Small intestine (tissue), 7 donors: ENCODE results near the gene SUN3. TPM values are rescaled to one million over a fixed set of nuclear protein-coding genes. Genes with fewer than 3 reads are reported as not detected.

Experiments
- DNase-seq, 2 donors: peaks; one replicate each; pipeline versions ENCODE4 v3.0.0 to v3.0.0-alpha.2; 2013
- FAIRE-seq: peaks from 2 replicates; lab custom pipeline; 2012; peaks lifted over from hg19 to GRCh38; lab: Jason Lieb, UNC
- H3K27ac ChIP-seq, 3 donors: one replicate each; pipeline ENCODE4 v1.5.1; 2013; ENCODE audit warnings: low read length in 2 of 3, mild to moderate bottlenecking in 2 of 3, control low read depth in 1 of 3, inconsistent platforms in 1 of 3, low read depth in 1 of 3, moderate library complexity in 1 of 3
- H3K27me3 ChIP-seq, 3 donors: one replicate each; pipeline ENCODE4 v1.6.1; 2013; ENCODE audit warnings: low read length in 3 of 3, inconsistent platforms in 1 of 3; ENCODE audit not compliant: control insufficient read depth in 3 of 3, insufficient read depth in 3 of 3
- H3K36me3 ChIP-seq, 3 donors: one replicate each; pipeline ENCODE4 v1.6.1; 2013; ENCODE audit warnings: low read length in 3 of 3, inconsistent platforms in 1 of 3, low read depth in 1 of 3, mild to moderate bottlenecking in 1 of 3, moderate library complexity in 1 of 3; ENCODE audit not compliant: control insufficient read depth in 3 of 3, insufficient read depth in 2 of 3
- H3K4me1 ChIP-seq, 3 donors: one replicate each; pipeline ENCODE4 v1.6.1; 2013; ENCODE audit warnings: low read length in 2 of 3, inconsistent platforms in 1 of 3, low read depth in 1 of 3, mild to moderate bottlenecking in 1 of 3, moderate library complexity in 1 of 3; ENCODE audit not compliant: control insufficient read depth in 3 of 3, insufficient read depth in 2 of 3
- H3K4me3 ChIP-seq, 3 donors: one replicate each; pipeline ENCODE4 v1.5.1; 2013; ENCODE audit warnings: low read length in 3 of 3, control low read depth in 1 of 3, inconsistent platforms in 1 of 3, low read depth in 1 of 3, mild to moderate bottlenecking in 1 of 3, moderate library complexity in 1 of 3
- H3K9me3 ChIP-seq, 2 donors: one replicate each; pipeline ENCODE4 v1.6.1; 2013; ENCODE audit warnings: low read depth in 1 of 2, low read length in 1 of 2; ENCODE audit not compliant: control insufficient read depth in 2 of 2, insufficient read depth in 1 of 2
- WGBS, 3 donors: extraction: QIAGEN DNeasy Blood & Tissue Kit; methylation state at CpG; one replicate each; pipeline ENCODE4 v1.1.7; 2013; 5-methylcytosine and 5-hydroxymethylcytosine counted together
- polyA plus RNA-seq, 4 donors: library from polyadenylated mRNA; stranded (reverse) in 3 of 4; unstranded in 1 of 4; fragments of 200-250 nt in 3 of 4; fragments of 120-200 nt in 1 of 4; gene quantifications; one replicate each; pipeline versions ENCODE4 v1.2.1 to v1.2.3, GENCODE V29; 2013
- donor health status: healthy with polysubstance abuse.
- donor health status: control.
- donor health status: control.
- donor health status: Bipolar disorder and iron deficiency.
- donor health status: healthy.

The SUN3 gene
- polyA plus RNA-seq, 4 donors, result not detected

DNA sequence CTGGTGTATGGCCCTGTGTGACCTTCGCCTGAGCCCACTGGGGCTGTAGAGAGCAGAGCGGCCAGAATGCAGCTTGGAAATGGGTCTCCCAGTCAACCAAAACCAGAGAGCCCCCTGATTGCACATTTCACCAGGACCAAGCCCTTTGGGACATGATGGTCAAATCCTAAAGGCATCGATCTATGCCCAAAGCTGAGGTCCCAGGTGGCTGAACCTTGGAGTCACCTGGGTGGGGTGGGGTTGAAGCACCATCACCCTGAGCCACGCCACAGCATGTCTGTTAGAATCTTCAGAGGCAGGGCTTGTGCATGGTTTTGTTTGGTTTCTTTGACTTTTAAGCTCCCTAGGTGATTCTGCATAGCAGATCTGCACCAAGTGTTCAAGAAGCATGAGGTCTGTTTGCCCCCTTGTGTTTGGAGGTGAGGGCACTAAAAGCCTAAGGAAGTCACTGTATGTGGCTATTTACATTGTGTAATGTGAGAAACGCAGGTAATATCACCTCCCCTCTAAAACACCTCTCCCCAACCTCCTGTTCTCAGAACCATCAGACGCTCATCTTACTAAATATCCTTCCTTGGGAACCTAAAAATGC is 90.2 kb downstream of the SUN3 start:
- H3K4me3 ChIP-seq, result no peak overlapping the region
- no peaks in the 10 kb centered on the region for H3K9me3 ChIP-seq
- no peak for FAIRE-seq
- no peaks in the 10 kb centered on the region for H3K27me3 ChIP-seq
- no peak for DNase-seq
- 89 to 92% (median 90%) methylated on average over 6 of the region's 6 CpGs for WGBS, 3 donors
- no peak overlapping the region for H3K27ac ChIP-seq
- H3K4me1 ChIP-seq, result peaks cover 2 to 21% (median 2%) of the 10 kb centered on the region in 3 donors
- H3K36me3 ChIP-seq, result no peaks in the 10 kb centered on the region

DNA sequence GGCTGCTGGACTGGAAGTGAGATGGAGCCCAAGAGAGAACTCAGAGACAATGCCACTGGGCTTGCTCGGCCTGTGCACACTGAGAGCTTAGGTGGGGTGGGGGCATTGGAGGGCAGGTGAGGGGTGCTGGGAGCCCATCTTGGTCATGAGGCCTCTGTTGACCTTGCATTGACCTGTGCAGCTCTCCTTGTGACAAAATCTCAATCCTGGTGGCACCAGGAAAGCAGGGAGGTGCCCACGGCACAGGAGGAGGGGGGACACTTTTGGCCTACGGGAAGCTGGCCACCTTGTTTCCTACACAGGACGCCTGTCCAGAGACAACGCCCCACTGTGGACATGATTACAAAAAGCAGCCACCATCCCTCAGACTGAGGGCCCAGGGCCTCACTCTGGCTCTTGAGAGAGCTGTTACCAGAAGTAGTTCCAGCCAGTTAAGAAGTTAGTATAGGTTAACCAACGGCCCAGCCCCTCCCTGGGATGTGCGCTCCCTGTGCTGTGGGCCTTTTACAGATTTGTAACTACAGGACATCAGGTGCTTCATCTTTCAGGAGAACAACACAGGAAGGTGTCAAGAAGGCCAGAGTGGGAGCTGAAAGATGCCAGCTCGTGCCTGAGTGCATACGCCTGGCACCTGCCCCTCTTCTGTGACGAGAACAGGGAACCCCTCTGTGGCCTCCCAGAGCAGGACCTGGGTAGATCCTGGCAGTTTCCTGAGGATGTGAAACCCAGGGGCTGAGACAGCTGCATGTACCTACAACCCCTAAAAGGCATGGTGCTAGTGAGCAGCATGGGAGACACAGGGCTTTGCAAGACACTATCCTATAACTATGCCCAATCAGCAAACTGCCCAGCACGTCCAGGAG is 91.0 kb downstream of the SUN3 start:
- Histone ChIP-seq H3K4me1 (peaks cover 2 to 21% (median 2%) of the 10 kb centered on the region in 3 donors), H3K27ac (peak overlapping the region in 1 of 3 donors; percentile 13), H3K27me3 (no peaks in the 10 kb centered on the region), H3K36me3 (no peaks in the 10 kb centered on the region), H3K4me3 (no peak overlapping the region), H3K9me3 (no peaks in the 10 kb centered on the region)
- no peak for FAIRE-seq
- no peak for DNase-seq
- 84 to 90% (median 90%) methylated on average over 11 of the region's 11 CpGs for WGBS, 3 donors

Other genes with a start within 250 kb of the SUN3 start
- gene PKD1L1, start 80.6 kb downstream of the SUN3 start, polyA plus RNA-seq, result 1 to 10 TPM in 1 of 4 donors, under 1 TPM in 1, not detected in 2; 0.42 to 1.2 TPM
- gene HUS1, start 49.5 kb downstream of the SUN3 start, polyA plus RNA-seq, result 10 to 100 TPM in 3 of 4 donors, 1 to 10 TPM in 1; 9.5 to 21.0 (median 11.9) TPM
- under 1 TPM in 2 of 4 donors, not detected in 2; 0.03 to 0.04 TPM for gene C7orf57, start 6.4 kb upstream of the SUN3 start, polyA plus RNA-seq
- gene UPP1, start 60.2 kb upstream of the SUN3 start, polyA plus RNA-seq, result 100 to 1,000 TPM in 1 of 4 donors, 10 to 100 TPM in 2, 1 to 10 TPM in 1; 7.0 to 105 (median 59.1) TPM
- gene ABCA13, start 142.4 kb upstream of the SUN3 start, polyA plus RNA-seq, result under 1 TPM in 3 of 4 donors, not detected in 1; 0.16 to 0.39 (median 0.22) TPM